Esophagus squamous epithelium (tissue), 5 donors: ENCODE measurements around the gene BCL2. TPM values are rescaled to one million over a fixed set of nuclear protein-coding genes. Genes with fewer than 3 reads are reported as not detected.

Experiments used
- DNase-seq: peaks from one replicate; lab custom pipeline; 2025; lab: John Stamatoyannopoulos, UW
- H3K27ac ChIP-seq, 4 donors: fragments of 200-600 bp; sonication (generic); one replicate each; pipeline ENCODE4 v1.5.1; 2016 to 2019; ENCODE audit warnings: mild to moderate bottlenecking in 1 of 4
- H3K27me3 ChIP-seq, 4 donors: fragments of 200-600 bp; sonication (generic); 1 replicate in 3 of 4; 2 replicates in 1 of 4; pipeline versions ENCODE4 v1.5.1 to v1.6.0; 2017 to 2021; ENCODE audit warnings: antibody characterized with exemption in 1 of 4
- H3K36me3 ChIP-seq, 3 donors: fragments of 200-600 bp; sonication (generic); one replicate each; pipeline ENCODE4 v1.5.1; 2016 to 2019
- H3K4me1 ChIP-seq, 3 donors: fragments of 200-600 bp; sonication (generic); one replicate each; pipeline ENCODE4 v1.5.1; 2017 to 2019
- H3K4me3 ChIP-seq, 4 donors: fragments of 200-600 bp; sonication (generic); 1 replicate in 3 of 4; 2 replicates in 1 of 4; pipeline ENCODE4 v1.5.1; 2016 to 2019; ENCODE audit warnings: mild to moderate bottlenecking in 2 of 4, moderate library complexity in 1 of 4
- H3K9me3 ChIP-seq, 3 donors: fragments of 200-600 bp; sonication (generic); one replicate each; pipeline ENCODE4 v1.5.1; 2016 to 2019
- POLR2A ChIP-seq, 4 donors: fragments of 450-650 bp; IDR thresholded peaks; one replicate each; pipeline ENCODE4 v1.6.1; 2017; ENCODE audit warnings: antibody characterized with exemption in 4 of 4, mild to moderate bottlenecking in 4 of 4, moderate library complexity in 3 of 4
- WGBS, 2 donors: methylation state at CpG; one replicate each; pipeline ENCODE4 v1.1.5; 2018; 5-methylcytosine and 5-hydroxymethylcytosine counted together
- intact Hi-C: fragments of 100-400 bp; cut with DNase I; formaldehyde crosslinking; loops from one replicate; pipeline ENCODE4 v1.15.0; 2022
- total RNA-seq, 4 donors: library from RNA; depleted of rRNA; stranded (reverse); fragments of >200 nt; gene quantifications; one replicate each; pipeline ENCODE4 v1.1.0, GENCODE V29; 2016
- TF ChIP-seq, protein P1 (sequence below), 6 experiments: fragments of 450-650 bp in 4 of 6; fragments of 200-600 bp in 2 of 6; sonication (generic) in 2 of 6; IDR thresholded peaks; one replicate each; pipeline ENCODE4 v1.5.1; 2016 to 2019; ENCODE audit warnings: antibody characterized with exemption in 6 of 6, mild to moderate bottlenecking in 4 of 6, moderate library complexity in 4 of 6
- donor health status: DM: yes; HTN: yes; CAD: no.

Gene BCL2
- 10 to 100 TPM in 1 of 4 donors, 1 to 10 TPM in 3; 3.1 to 17.4 (median 4.2) TPM for total RNA-seq

DNA sequence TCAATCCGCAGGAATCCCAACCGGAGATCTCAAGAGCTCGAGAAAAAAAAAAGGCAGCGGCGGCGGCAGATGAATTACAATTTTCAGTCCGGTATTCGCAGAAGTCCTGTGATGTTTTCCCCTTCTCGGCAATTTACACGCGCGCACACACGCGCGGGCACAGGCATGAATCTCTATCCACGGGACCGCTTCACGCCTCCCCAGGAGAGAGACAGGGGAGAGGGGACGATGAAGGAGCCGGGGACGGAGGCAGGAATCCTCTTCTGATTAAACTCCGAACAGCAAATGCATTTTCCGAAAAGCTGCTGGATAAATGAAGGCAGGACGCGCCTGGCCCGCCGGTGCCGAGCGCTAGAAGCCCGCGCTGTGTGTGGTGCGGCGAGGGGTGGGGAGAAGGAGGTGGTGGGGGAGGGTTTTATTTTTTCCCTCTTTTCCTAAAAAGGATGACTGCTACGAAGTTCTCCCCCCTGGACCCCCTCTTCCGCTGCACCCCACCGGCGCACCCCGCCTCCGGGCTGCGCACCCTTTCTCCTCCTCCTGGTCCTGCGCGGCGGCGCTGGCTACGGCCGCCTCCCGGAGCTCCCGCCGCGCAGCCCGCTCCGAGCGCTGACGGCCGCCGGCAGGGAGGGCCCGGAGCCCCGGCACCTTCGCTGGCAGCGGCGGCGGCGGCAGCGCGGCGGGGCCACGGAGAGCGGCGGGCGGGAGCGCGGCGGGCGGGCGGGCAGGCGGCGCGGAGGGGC, at the start of gene BCL2:
Gene BCL2 (minus strand): TSS at position 387 of the 740 bp plus-strand sequence.
- 0% methylated on average over 19 of the region's 78 CpGs for WGBS, 2 donors
- intact Hi-C loops: loop anchor here (5.0 kb wide), 2 partner anchors 187 to 302 kb away; no protein-coding TSS in a partner anchor
- Histone ChIP-seq H3K36me3 (no peaks in the 10 kb centered on the region), H3K9me3 (no peaks in the 10 kb centered on the region), H3K27ac (peak within 1 kb of the TSS; percentile 84 to 90 (median 89)), H3K27me3 (no peaks in the 10 kb centered on the region), H3K4me3 (peak within 1 kb of the TSS; percentile 59 to 75 (median 72)), H3K4me1 (peaks cover 11 to 60% (median 11%) of the 10 kb centered on the region in 3 donors)
- no peak for DNase-seq
- TF ChIP-seq, protein P1, sequence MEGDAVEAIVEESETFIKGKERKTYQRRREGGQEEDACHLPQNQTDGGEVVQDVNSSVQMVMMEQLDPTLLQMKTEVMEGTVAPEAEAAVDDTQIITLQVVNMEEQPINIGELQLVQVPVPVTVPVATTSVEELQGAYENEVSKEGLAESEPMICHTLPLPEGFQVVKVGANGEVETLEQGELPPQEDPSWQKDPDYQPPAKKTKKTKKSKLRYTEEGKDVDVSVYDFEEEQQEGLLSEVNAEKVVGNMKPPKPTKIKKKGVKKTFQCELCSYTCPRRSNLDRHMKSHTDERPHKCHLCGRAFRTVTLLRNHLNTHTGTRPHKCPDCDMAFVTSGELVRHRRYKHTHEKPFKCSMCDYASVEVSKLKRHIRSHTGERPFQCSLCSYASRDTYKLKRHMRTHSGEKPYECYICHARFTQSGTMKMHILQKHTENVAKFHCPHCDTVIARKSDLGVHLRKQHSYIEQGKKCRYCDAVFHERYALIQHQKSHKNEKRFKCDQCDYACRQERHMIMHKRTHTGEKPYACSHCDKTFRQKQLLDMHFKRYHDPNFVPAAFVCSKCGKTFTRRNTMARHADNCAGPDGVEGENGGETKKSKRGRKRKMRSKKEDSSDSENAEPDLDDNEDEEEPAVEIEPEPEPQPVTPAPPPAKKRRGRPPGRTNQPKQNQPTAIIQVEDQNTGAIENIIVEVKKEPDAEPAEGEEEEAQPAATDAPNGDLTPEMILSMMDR (IDR thresholded peaks at IDR 0.05): no peak
- peak in 1 of 4 donors; percentile 24 for TF ChIP-seq POLR2A (IDR thresholded peaks at IDR 0.05)

DNA sequence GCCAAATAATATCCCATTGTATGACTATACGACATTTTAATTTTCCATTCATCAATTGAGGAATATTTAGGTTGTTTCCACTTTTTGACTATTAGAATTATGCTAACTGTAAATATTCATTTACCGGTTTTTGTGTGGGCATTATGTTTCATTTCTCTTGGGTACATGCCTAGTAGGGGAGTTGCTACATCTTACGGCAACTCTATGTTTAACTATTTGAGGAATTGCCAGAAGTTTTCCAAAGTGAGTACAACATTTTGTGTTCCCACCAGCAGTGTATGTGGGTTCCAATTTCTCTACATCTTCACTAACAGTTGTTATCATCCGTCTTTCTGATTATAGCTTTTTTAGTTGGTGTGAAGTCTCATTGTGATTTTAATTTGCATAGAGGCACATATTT, 49.0 kb upstream of the BCL2 start:
- TF ChIP-seq, protein P1 (IDR thresholded peaks at IDR 0.05): no peak
- no peak for TF ChIP-seq POLR2A (IDR thresholded peaks at IDR 0.05)
- no peak for DNase-seq
- intact Hi-C loops: loop anchor here (5.0 kb wide), 1 partner anchor 69 kb away; no protein-coding TSS in a partner anchor

DNA sequence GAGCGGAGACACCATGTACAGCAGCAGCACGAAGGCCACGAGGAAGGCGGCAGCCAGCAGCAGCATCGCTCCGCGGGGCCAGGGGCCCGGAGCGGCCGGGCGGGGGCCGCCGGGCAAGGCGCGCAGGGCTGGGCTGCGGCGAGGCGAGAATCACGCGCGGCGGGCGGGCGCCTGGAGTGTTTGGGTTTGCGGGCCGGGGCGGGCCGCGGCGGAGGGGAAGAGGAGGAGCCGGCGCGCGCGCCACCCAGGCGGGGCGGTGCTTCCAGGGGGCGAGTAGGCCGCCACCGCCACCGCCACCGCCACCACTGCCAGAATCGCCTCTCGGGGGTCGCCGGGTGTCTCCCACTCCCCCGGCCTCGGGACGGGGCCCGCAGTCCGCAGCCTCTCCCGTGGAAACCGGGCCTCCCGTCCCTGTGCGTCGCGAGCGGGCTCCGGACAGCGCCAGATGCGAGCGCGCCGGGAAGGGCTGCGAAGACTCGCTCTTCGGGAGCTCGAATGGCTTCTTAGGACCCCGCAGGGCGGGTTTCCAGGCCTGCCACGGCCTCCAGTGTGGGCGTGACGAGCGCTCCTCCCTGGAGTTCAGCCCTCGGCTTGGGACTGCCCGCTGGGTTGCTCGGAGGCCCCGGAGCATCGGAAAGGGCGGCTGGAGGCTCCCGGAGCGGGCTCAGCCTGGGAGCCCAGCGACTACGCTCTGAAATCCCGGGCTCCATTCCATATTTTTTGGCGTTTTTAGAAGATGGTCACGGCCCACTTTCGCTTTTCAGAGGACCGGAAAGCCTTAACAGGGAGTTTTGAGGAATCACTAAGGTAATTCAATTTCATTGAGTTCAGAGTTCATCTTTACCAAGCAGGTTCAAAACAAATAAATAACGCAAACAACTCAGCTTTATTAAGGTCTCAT, 47.7 kb upstream of the BCL2 start, which contains the start of gene KDSR:
Gene KDSR (minus strand): TSS at position 154 of the 901 bp plus-strand sequence. CDS start 88 bp downstream, at position 66.
- WGBS, 2 donors: 0% methylated on average over 4 to 8 of the region's 90 CpGs
- peaks cover 0 to 7% (median 0%) of the 10 kb centered on the region in 3 donors for H3K36me3 ChIP-seq
- H3K4me1 ChIP-seq: peaks cover 0 to 35% (median 6%) of the 10 kb centered on the region in 3 donors
- TF ChIP-seq, protein P1 (IDR thresholded peaks at IDR 0.05): peak in 1 of 6 experiments; percentile 3
- TF ChIP-seq POLR2A (IDR thresholded peaks at IDR 0.05): peak in 2 of 4 donors; percentile 84 to 87
- H3K27me3 ChIP-seq: no peaks in the 10 kb centered on the region
- intact Hi-C loops: loop anchor here (5.0 kb wide), 1 partner anchor 70 kb away; no protein-coding TSS in a partner anchor
- H3K9me3 ChIP-seq: no peaks in the 10 kb centered on the region
- H3K4me3 ChIP-seq: peak within 1 kb of the TSS; percentile 81 to 98 (median 88)
- H3K27ac ChIP-seq: peak within 1 kb of the TSS; percentile 95 to 99 (median 98)
- DNase-seq: peak; percentile 43

More for the DNA sequence above, 49.0 kb upstream of the BCL2 start:
- 68 to 72% methylated on average over 4 of the region's 4 CpGs for WGBS, 2 donors
- H3K27ac ChIP-seq: no peak overlapping the region
- H3K36me3 ChIP-seq: no peaks in the 10 kb centered on the region
- peaks cover 0 to 35% (median 6%) of the 10 kb centered on the region in 3 donors for H3K4me1 ChIP-seq
- H3K9me3 ChIP-seq: no peaks in the 10 kb centered on the region
- H3K4me3 ChIP-seq: no peak overlapping the region
- H3K27me3 ChIP-seq: no peaks in the 10 kb centered on the region

DNA sequence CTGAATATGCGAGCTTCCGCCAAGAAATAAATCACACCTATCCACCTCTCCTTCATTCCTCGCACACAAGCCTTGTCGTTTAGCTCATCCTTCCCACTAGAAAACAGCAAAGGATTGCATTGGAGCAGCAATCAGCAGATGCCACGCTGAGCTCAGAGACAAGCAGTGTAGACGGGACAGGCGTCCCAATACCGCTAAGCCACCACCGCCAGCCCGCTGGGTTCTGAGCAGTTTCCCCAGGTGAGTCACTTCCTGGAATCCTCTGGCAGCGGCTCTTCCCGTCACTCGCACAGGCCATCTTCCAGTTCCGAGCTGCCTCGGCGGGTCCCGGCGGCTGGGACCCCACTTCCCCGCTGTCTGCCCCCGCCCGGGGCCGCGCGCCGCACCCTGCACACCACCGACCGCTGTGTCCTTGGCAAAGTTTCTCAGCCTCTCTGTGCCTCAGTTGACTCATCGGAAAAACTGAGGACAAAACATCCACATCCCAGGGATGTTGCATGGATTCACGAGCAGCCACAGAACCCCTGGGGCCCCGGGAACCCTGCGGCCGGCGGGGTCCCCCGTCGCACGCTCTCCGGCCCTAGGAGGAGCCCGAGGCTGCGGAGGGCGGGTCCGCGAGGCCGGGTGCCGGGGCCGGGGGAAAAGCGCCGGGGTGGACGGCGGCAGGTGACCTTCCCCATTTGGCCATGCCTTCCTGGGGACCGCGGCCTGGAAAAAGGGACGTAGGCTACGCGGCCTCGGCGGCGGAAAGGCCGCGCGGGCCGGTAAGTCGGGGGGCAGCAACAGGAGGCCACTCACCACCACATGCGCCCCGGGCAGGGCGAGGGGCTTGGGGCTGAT, 46.9 kb upstream of the BCL2 start:
- no peaks in the 10 kb centered on the region for H3K9me3 ChIP-seq
- H3K27me3 ChIP-seq: no peaks in the 10 kb centered on the region
- peak overlapping the region; percentile 95 to 99 (median 98) for H3K27ac ChIP-seq
- peak in 1 of 4 donors; percentile 29 for TF ChIP-seq POLR2A (IDR thresholded peaks at IDR 0.05)
- TF ChIP-seq, protein P1 (IDR thresholded peaks at IDR 0.05): no peak
- DNase-seq: no peak
- peaks cover 0 to 16% (median under 1%) of the 10 kb centered on the region in 3 donors for H3K36me3 ChIP-seq
- peak overlapping the region; percentile 81 to 98 (median 88) for H3K4me3 ChIP-seq
- intact Hi-C loops: loop anchor here (5.0 kb wide), 1 partner anchor 71 kb away; no protein-coding TSS in a partner anchor
- 0 to 2% methylated on average over 9 to 15 of the region's 65 CpGs for WGBS, 2 donors
- H3K4me1 ChIP-seq: peaks cover 0 to 35% (median 6%) of the 10 kb centered on the region in 3 donors
